Mucosa of descending colon (tissue), 3 donors: Measurements from ENCODE around the gene ANKRA2. TPM values are rescaled to one million over a fixed set of nuclear protein-coding genes. Genes with fewer than 3 reads are reported as not detected.

Source experiments
- ATAC-seq: fragments of 200-7000 bp; cut with Tn5 transposase; one replicate; pipeline ENCODE4 v1.9.1; 2020; ENCODE audit warnings: mild to moderate bottlenecking, moderate library complexity
- DNase-seq, 3 donors: peaks; one replicate each; pipeline ENCODE4 v3.0.0-alpha.2; 2020
- H3K36me3 ChIP-seq: fragments of 200-600 bp; one replicate; pipeline ENCODE4 v1.8.0; 2021; ENCODE audit warnings: low read depth, mild to moderate bottlenecking
- H3K4me1 ChIP-seq: fragments of 200-600 bp; one replicate; pipeline ENCODE4 v1.8.0; 2021; ENCODE audit warnings: low read depth, mild to moderate bottlenecking
- H3K4me3 ChIP-seq: fragments of 200-600 bp; one replicate; pipeline ENCODE4 v1.8.0; 2021; ENCODE audit warnings: mild to moderate bottlenecking
- H3K9me3 ChIP-seq: fragments of 200-600 bp; one replicate; pipeline ENCODE4 v1.8.0; 2021; ENCODE audit warnings: mild to moderate bottlenecking
- CTCF ChIP-seq: fragments of 200-600 bp; IDR thresholded peaks from one replicate; pipeline ENCODE4 v1.8.0; 2022; ENCODE audit warnings: antibody characterized with exemption, mild to moderate bottlenecking
- intact Hi-C, 2 donors: fragments of 100-400 bp; cut with DNase I in 1 of 2; cut with micrococcal nuclease in 1 of 2; formaldehyde crosslinking; loops; one replicate each; pipeline versions ENCODE4 v1.11.0 to v1.11.1; 2022; cut with DNase I, micrococcal nuclease
- total RNA-seq, 3 donors: library from RNA; stranded (reverse); fragmentation: NEBNext Ultra II Directional in 2 of 3; extraction: Animal tissue kit (Norgen Biotek cat#: 25700) in 2 of 3; gene quantifications; one replicate each; pipeline versions ENCODE4 v1.2.1 to v1.2.4, GENCODE V29; 2021 to 2023
- donor health status: DM: no; HTN: no; CAD: no; lungs with moderate emphysema.
- donor health status: DM: no; HTN: no; CAD: no.
- donor health status: DM: no; HTN: yes; CAD: no.

Gene ANKRA2
- total RNA-seq, 3 donors from 2014 or later, result 20.8 to 23.8 (median 23.1) TPM

GRCh38 chr5:73544429-73545402 lies 20.7 kb downstream of the ANKRA2 start:
- Histone ChIP-seq H3K9me3 (no peaks in the 10 kb centered on the region), H3K4me1 (peaks cover 3% of the 10 kb centered on the region), H3K36me3 (no peaks in the 10 kb centered on the region), H3K4me3 (no peak overlapping the region)
- intact Hi-C loops, result no loop called here
- DNase-seq (peak; percentile 81 to 93 (median 82)), ATAC-seq (peak; percentile 92)
- no peak for TF ChIP-seq CTCF

- intact Hi-C loops, result no loop called here
- TF ChIP-seq CTCF, result no peak
- Histone ChIP-seq H3K4me1 (peaks cover 3% of the 10 kb centered on the region), H3K36me3 (no peaks in the 10 kb centered on the region), H3K9me3 (no peaks in the 10 kb centered on the region), H3K4me3 (no peak overlapping the region)
- ATAC-seq, result peak; percentile 30
- no peak for DNase-seq
Measured at GRCh38 chr5:73542020-73542419, 23.4 kb downstream of the ANKRA2 start.

- peaks cover 6% of the 10 kb centered on the region for H3K4me1 ChIP-seq
Measured at GRCh38 chr5:73540192-73540591, 25.2 kb downstream of the ANKRA2 start.

GRCh38 chr5:73539730-73540129 lies 25.7 kb downstream of the ANKRA2 start:
- intact Hi-C loops, result no loop called here

More at GRCh38 chr5:73540192-73540591, 25.2 kb downstream of the ANKRA2 start:
- Histone ChIP-seq H3K4me3 (no peak overlapping the region), H3K36me3 (no peaks in the 10 kb centered on the region), H3K9me3 (no peaks in the 10 kb centered on the region)
- DNase-seq, result no peak
- ATAC-seq, result peak; percentile 7
- intact Hi-C loops, result no loop called here
- TF ChIP-seq CTCF, result no peak

GRCh38 chr5:73534971-73535370 lies 30.5 kb downstream of the ANKRA2 start:
- no peak for TF ChIP-seq CTCF
- Histone ChIP-seq H3K4me1 (peaks cover 2% of the 10 kb centered on the region), H3K36me3 (no peaks in the 10 kb centered on the region), H3K9me3 (no peaks in the 10 kb centered on the region), H3K4me3 (no peak overlapping the region)
- DNase-seq, result no peak
- ATAC-seq, result no peak
- intact Hi-C loops, result no loop called here

More at GRCh38 chr5:73539730-73540129, 25.7 kb downstream of the ANKRA2 start:
- no peak for TF ChIP-seq CTCF
- ATAC-seq (no peak), DNase-seq (no peak)
- H3K9me3 ChIP-seq, result no peaks in the 10 kb centered on the region
- peaks cover 2% of the 10 kb centered on the region for H3K4me1 ChIP-seq
- no peaks in the 10 kb centered on the region for H3K36me3 ChIP-seq
- no peak overlapping the region for H3K4me3 ChIP-seq
